Muscle of back (tissue), 13 donors: ENCODE results near the gene FAM53B. TPM values are rescaled to one million over a fixed set of nuclear protein-coding genes. Genes with fewer than 3 reads are reported as not detected.
A peak's percentile ranks its signal among the peaks of the same experiment; 100 is the strongest.
"Not testable (repeated sequence)": the region's sequence is repeated elsewhere in the genome, so short reads cannot be mapped to it uniquely, and the experiment has no call there.

Experiments
- DNase-seq, 3 donors: peaks; one replicate each; pipeline versions ENCODE4 v3.0.0 to v3.0.0-alpha.2; 2013
- long read RNA-seq, 9 donors: transcript quantifications; one replicate each; lab custom pipeline, GENCODE V29; 2026
- polyA plus RNA-seq, 10 donors: library from polyadenylated mRNA; unstranded; fragments of 120-200 nt; gene quantifications; one replicate each; pipeline ENCODE4 v1.2.1, GENCODE V29; 2013; ENCODE audit not compliant: insufficient read length in 10 of 10

Gene FAM53B, protein sequence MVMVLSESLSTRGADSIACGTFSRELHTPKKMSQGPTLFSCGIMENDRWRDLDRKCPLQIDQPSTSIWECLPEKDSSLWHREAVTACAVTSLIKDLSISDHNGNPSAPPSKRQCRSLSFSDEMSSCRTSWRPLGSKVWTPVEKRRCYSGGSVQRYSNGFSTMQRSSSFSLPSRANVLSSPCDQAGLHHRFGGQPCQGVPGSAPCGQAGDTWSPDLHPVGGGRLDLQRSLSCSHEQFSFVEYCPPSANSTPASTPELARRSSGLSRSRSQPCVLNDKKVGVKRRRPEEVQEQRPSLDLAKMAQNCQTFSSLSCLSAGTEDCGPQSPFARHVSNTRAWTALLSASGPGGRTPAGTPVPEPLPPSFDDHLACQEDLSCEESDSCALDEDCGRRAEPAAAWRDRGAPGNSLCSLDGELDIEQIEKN
- 10 to 100 TPM; 20.8 to 27.2 (median 21.6) TPM for polyA plus RNA-seq
- long read RNA-seq, donor 1, full-length matches to known transcripts: 1 of 1 reads
- long read RNA-seq, donor 1, partial matches to known transcripts: 0 of 1 reads
- long read RNA-seq, donor 1, other reads (novel, unspliced or antisense): 0 of 1 reads
- long read RNA-seq, donor 2, full-length matches to known transcripts: 1 of 1 reads
- long read RNA-seq, donor 2, partial matches to known transcripts: 0 of 1 reads
- long read RNA-seq, donor 2, other reads (novel, unspliced or antisense): 0 of 1 reads
- long read RNA-seq, donor 3: 0 reads
- long read RNA-seq, donor 4: 0 reads
- long read RNA-seq, donor 5, partial matches to known transcripts: 10 of 10 reads
- long read RNA-seq, donor 5, other reads (novel, unspliced or antisense): 0 of 10 reads
- long read RNA-seq, donor 6, full-length matches to known transcripts: 1 of 1 reads
- long read RNA-seq, donor 6, partial matches to known transcripts: 0 of 1 reads
- long read RNA-seq, donor 6, other reads (novel, unspliced or antisense): 0 of 1 reads
- long read RNA-seq, donor 7: 0 reads
- long read RNA-seq, donor 8, partial matches to known transcripts: 6 of 6 reads
- long read RNA-seq, donor 8, other reads (novel, unspliced or antisense): 0 of 6 reads
- long read RNA-seq, donor 9: 0 reads

DNA sequence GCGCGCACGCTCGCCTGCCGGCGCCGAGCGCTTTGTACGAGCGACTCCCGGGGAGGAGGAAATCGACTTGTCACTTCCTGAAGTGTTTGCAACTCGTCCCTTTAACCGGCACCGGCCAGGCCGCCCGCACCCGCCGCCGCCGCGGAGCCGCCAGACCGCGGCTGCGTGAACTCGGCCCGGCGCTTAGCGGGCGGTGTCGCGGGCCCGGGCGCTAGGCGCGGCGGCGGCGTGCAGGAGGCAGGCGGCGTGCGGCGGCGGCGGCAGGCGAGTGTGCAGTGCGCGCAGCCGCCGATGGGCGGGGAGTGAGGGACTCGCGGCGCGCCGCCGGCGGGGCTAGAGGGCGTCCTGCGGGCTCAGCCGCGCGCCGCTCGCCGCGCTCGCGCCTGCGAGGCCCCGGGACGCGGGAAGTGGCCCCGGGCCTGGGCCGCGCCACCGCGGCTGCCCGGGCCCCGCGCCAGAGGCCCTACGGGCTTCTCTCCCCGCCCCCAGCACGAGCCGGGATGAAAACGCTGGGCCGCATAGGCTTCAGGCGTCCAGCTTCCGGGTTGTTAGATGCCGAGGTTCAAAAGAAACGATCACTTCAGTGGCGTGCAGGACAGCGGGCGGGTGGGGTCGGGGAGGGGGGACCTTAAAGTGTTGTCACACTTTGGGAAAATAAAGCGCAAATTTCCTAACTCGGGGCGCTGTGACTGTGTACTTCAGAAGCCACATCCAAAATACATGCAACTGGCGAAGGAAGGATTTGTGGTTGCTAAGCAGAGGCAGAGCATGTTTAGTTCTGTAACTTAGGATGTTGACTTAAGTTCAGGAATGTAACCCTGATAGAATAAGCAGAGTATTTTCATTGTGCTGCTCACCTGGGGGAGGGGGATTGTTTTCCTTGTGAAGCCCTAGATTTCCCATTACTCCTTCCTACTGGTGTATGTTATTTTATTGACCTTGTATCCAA is at the start of gene FAM53B:
Gene FAM53B (minus strand): TSS at position 277 of the 949 bp plus-strand sequence. CDS start 37,665 bp downstream, outside the sequence.
- peak; percentile 81 to 91 (median 89) for DNase-seq

DNA sequence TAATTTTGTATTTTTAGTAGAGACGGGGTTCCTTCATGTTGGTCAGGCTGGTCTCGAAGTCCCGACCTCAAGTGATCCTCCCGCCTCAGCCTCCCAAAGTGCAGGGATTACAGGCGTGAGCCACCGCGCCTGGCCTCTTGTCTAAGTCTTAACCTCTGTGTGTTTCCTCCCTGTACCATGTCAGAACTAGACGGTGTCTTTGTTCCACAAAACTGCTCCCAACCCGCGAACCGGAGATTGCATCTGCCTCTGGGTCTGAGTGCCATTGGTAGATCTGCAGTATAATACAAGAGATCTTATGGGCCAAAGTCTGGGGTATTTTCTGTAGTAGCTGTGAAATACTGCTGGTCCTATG is 48.8 kb upstream of the FAM53B start:
- DNase-seq: no peak

DNA sequence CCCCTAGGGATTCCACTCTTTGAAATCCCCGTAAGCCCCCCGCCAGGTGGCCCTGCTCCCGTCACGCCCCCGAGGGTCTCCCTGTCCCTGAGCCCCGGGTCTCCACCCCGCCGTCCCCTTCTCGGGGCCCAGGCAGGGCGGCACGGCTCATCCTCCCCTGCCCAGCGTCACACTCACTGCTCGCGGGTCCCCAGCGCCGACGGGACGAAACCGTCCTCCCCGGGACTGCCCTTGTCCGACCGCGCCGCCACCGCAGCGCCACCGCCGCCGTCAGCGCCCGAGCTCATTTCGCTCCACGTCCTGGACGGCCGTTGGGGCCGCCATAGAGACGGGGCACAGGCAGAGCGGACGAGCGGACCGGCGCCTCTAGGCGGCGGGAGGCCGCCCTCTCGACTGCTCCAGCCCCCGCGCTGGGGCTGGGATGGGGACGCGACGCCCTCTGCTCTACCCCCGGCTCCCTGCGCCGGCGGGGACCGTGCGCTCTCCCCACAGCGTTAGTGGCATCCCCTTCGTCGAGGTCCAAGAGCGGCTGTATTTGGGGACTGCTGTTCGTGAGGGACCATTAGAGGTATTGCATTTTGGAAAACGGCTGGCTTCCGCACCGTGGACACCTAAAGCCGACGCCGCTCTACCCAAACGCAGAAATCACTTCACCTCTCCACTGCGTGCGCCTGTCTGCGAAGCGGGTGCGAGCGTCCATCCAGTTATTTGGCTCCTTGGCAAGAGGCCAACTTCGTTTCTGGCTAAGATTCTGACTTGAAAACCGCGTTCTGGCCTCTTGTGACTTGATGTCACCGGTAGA is 47.6 kb upstream of the FAM53B start, which contains the start of gene EEF1AKMT2:
Gene EEF1AKMT2 (minus strand): TSS at position 341 of the 802 bp plus-strand sequence. CDS start 54 bp downstream, at position 287.
- DNase-seq: peak; percentile 87 to 97 (median 93)

DNA sequence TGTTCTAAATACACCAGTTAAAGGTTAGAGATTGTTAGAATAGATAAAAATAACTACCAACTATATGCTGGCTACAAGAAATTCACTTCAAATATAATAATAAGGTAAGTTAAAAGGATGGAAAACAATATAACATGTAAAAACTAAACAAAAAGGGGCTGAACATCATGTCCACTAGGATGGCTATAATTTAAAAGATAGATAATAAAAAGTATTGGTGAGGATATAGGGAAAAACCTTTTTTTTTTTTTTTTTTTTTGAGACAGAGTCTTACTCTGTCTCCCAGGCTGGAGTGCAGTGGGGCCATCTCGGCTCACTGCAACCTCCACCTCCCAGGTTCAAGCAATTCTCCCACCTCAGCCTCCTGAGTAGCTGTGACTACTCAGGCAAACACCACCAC is 38.7 kb upstream of the FAM53B start:
- DNase-seq: not testable (repeated sequence)

DNA sequence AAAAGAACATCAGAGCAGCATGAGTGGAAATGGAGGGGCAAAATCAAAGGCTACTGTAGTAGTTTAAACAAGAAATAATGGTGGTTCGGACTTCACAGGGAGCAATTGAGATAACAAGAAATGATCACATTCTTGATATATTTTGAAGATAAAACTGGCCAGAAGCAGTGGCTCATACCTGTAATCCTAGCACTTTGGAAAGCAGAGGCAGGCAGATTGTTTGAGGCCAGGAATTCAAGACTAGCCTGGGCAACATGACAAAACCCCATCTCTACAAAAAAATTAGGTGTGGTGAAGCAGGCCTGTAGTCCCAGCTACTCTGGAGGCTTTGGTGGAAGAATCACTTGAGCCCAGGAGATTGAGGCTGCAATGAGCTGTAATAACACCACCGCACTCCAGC is 24.6 kb upstream of the FAM53B start:
- DNase-seq: no peak

DNA sequence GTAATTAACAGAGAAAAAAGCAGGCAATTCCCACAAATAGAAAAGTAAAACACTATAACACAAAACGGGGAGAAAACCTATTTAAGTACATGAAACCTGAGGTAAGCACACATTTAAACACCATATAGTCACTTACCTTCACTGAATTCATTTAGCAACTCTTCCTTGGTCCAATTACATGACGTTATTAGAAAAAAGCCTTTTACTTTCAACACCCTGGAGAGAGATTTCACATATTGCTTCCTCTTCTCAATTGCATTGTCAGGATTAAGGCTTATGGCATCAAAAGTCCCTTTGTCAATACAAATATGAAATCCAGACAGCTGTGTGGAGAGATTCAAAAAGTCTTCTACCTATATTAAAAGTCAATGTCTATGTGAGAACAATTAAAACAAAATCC is 21.1 kb upstream of the FAM53B start:
- DNase-seq: no peak

DNA sequence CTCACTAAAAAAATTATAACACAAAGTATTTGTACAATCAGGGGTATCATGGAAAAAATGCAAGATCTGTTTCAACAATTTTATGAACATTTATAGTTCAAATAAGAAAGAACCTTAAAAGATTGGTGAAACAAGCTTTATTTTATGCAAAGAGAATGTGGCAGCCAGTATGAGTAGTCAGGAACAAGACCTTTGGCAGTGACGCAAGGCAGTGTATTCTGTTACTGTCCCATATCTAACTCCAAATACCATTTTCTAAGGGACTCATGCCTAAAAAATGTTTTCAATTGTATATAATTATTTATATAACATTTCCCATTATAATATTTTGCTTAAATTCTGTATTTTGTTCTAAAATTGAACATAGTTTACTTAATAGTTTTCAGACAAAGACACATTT is 19.1 kb upstream of the FAM53B start:
- no peak for DNase-seq

DNA sequence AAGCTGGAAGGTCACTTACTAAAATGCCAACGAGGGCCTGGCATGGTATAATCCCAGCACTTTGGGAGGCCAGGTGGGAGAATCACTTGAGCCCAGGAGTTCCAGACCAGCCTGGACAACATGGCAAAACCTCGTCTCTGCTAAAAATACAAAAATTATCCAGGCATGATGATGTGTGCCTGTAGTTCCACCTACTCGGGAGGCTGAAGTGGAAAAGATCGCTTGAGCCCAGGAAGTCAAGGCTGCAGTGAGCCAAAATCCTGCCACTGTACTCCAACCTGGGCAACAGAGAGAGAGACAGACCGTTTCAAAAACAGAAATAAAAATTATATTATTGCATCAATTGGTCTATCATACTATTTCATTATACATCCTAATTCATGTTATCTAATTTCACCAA is 18.1 kb upstream of the FAM53B start:
- no peak for DNase-seq

DNA sequence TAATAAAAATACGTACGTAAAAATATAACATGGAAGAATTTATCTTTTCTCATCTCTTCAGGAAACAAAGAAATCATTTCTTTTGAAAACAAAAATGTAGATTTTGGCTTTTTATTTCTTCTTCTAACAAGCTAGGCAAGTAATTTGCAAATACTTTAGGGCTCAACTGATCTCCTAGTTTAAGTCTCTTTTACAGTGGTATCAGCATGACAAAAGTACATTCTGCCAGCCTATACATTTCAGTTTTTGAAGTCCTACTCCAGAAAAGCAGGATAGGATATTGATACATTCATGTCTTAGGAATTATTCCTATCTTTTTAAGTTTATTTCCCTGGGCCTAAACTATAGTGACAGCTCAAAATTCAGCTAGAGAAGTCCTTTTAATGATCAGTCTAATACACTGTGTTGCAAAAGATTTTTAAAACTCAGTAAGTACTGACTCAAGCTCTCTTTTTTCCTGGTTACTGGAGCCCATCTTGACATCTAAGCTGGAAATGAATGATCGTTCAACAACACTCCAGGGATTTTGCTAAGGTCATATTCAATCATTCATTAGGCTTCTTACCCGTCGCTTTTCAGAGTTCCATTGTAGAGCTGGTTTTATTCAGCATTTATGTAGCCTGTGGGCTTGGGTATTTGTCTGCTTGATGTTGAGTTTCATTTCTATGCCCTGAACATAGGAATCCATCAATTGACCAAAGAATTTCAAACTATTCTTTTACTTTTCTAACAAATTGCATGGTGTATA is 12.2 kb upstream of the FAM53B start:
- DNase-seq: no peak

DNA sequence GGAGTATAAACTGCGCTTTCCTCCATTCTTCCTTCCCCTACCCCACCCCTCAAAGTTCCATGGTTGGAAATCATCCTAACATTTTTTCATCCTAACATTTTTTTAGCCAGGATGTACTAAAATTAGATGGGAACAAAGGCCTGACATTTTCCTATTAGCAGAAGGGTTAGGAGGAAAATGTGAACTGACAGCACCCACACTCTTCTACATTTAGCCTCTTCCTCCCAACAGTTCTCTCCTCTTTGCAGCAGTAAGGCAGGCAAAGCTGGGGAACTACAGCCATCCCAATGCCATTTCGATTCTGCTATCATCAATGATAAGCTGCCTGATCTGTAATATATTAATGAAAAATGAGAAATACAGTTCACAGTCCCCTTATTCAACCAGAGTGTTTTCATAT is 11.4 kb upstream of the FAM53B start:
- DNase-seq: no peak

DNA sequence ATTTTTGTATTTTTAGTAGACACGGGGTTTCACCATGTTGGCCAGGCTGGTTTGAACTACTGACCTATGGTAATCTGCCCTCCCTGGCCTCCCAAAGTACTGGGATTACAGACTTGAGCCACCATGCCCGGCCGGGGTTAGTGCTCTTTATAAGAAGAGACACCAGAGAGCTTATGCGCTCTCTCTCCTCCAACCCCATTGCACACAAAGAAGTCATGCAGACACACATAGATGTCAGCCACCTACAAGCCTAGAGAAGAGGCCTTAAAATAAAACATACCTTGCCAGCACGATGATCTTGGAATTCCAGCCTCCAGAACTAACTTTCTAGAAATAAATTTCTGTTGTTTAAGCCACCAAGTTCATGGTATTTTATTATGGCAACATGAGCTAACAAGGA is 10.0 kb upstream of the FAM53B start:
- DNase-seq: no peak

DNA sequence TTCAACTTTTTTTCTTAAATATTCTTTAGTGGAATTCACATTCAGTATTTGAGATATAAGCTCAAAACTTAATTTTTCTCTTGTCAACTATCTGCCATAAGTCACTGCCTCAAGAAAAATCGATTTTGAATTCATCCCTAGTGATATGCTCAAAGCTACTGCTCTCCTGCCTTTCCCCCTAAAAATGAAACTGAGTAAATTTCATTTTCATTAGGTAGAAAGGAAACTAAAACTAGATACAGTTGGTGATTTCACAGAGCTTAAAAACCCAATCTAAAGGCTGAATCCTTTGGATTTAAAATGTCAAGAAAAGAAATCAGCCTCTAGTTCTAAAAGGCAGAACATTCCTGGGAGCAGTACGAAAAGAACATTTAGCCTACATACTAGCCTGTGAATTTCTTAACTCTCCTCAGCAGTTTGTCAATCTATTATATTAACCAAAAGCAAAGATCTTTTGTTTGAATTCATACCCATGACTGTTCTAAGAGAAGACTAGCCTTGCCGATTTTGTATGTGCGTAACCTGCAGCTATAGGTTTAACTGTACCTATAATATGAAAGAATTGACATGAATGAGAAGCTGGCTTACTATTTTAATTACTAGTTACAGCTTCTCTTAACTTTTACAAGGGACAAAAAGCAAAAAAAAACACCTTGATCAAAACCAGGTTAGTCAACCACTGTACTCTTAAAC is 4.9 kb upstream of the FAM53B start:
- DNase-seq: no peak

DNA sequence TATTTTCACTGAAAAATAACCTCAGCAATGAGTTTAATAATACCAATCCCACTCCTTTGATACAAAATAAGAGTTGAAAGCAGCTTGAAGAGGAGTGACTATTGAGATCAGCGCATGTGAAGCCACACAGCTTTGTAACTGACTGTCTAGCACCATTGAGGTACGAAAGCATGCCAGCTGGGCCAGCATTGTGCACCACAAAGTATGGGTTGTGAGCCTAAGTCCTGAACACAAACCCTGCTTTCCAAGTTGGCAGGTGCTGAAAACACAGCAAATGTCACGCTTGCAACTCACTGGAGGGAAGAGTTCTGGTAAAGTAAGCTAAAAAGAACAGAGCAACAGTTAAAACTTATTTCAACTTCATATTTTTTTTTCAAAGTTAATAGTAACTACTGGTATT is 4.0 kb upstream of the FAM53B start:
- DNase-seq: no peak

DNA sequence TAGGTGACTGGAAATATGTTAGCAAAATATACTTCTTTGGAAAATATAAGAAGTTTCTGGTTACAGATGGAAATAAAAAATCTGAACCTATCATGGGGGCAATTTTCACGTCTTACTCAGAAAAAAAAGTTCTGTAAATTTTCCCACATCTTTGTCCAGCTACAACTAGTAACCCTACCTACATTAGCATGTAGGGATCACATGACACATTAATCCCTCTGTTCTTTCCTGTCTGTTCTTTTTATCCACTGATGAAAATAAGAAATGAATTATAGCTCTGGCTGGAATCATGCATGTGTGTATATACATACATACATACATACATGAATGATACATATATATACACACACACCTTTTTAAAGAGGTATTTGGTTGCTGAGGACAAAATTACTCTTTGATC is 3.6 kb upstream of the FAM53B start:
- no peak for DNase-seq

DNA sequence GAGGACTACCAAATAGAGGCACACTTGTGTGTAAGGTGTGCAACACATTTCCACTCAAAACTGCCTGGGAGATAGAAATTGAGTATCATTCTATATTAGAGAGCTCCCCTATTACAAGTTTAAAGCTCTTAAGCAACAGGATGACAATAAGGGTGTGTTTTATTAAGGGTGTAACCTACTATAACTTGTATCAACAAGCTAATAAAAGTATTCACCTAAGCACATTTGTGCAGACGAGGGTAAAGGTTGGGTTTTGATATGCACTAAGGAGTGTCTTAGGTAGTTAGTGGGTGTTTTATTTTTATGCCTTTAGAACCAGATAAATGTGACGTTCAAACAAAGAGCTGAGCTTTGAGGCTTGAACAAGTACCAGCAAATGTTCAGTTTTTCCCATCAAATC is 2.8 kb upstream of the FAM53B start:
- no peak for DNase-seq

DNA sequence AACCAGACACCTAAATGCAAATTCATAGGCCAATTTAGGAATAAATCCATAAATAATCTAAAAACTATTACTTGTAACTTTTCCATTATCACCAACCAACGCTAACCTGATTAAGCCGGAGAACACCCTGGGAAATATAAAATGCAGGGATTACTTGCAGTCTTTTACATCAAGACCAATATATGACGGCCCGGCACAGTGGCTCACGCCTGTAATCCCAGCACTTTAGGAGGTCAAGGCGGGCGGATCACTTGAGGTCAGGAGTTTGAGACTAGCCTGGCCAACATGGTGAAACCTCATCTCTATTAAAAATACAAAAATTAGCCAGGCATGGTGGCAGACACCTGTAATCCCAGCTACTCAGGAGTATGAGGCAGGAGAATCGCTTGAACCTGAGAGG is 2.3 kb upstream of the FAM53B start:
- not testable (repeated sequence) for DNase-seq

DNA sequence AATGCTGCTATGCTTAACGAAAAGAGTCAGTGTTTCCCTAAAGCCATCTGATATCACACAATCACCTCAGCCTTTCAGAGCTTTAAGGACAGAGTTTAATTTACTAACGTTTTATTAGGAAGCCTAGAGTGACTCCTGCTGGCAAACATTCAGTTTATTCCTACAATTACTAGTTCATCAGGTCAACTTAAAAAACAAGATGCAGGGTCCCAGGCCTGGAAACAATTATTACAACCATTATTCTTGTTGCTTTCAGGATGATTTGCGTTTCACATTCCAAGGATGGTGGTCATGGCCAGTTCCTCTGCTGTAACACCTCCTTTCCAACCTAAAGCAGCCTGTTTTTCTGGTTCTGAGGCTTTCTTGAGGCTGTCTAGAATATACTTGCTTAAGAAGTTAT is 1.5 kb upstream of the FAM53B start:
- DNase-seq: peak; percentile 58 to 75 (median 59)

DNA sequence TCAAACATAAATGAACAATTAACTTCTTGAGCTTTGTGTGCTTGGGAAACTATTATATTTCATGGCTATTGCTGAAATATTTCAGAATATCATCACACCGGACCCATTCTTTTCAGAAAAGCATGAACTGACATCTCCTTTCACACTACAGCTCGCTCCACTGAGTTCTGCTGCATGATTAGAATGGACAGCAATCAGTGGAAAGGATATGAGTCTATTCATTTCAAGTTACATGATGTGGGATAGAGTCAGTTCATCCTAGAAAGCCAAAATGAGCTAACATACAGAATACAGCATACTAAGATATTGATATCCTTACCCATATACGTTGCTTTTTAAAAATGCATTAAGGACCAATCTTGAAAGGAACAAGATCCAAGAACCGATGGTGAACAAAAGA is 1.1 kb upstream of the FAM53B start:
- DNase-seq: no peak
